ENCODE measurements around the gene TMC3.

GRCh38 chr15:81317642-81318017 is 56.4 kb downstream of the TMC3 start:
- TF ChIP-seq, protein P1, sequence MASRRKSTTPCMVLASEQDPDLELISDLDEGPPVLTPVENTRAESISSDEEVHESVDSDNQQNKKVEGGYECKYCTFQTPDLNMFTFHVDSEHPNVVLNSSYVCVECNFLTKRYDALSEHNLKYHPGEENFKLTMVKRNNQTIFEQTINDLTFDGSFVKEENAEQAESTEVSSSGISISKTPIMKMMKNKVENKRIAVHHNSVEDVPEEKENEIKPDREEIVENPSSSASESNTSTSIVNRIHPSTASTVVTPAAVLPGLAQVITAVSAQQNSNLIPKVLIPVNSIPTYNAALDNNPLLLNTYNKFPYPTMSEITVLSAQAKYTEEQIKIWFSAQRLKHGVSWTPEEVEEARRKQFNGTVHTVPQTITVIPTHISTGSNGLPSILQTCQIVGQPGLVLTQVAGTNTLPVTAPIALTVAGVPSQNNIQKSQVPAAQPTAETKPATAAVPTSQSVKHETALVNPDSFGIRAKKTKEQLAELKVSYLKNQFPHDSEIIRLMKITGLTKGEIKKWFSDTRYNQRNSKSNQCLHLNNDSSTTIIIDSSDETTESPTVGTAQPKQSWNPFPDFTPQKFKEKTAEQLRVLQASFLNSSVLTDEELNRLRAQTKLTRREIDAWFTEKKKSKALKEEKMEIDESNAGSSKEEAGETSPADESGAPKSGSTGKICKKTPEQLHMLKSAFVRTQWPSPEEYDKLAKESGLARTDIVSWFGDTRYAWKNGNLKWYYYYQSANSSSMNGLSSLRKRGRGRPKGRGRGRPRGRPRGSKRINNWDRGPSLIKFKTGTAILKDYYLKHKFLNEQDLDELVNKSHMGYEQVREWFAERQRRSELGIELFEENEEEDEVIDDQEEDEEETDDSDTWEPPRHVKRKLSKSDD (conservative IDR thresholded peaks at IDR 0.05; ENCODE audit: low read length): no peak
- TF ChIP-seq NFYB (IDR thresholded peaks at IDR 0.05; ENCODE audit: extremely low read depth, insufficient read length) (no peak), TEAD1 (CRISPR knock-in tag; IDR thresholded peaks at IDR 0.05) (no peak), NCOA6 (IDR thresholded peaks at IDR 0.05) (no peak), ETS2 (tag; IDR thresholded peaks at IDR 0.05; ENCODE audit: borderline replicate concordance, poor library complexity, severe bottlenecking) (no peak), CHD2 (IDR thresholded peaks at IDR 0.05; ENCODE audit: low read depth, low read length) (no peak), CREB1 (IDR thresholded peaks at IDR 0.05) (no peak), CREB1 (CRISPR knock-in tag; IDR thresholded peaks at IDR 0.05) (no peak), KLF16 (IDR thresholded peaks at IDR 0.05) (no peak), FIP1L1 (IDR thresholded peaks at IDR 0.05; ENCODE audit: low read depth, low read length, poor library complexity, severe bottlenecking) (no peak), EZH2 (IDR thresholded peaks at IDR 0.05; ENCODE audit: borderline replicate concordance, low read depth, low read length) (no peak), POLR2A (conservative IDR thresholded peaks at IDR 0.05) (no peak)
- TF ChIP-seq, protein P2, sequence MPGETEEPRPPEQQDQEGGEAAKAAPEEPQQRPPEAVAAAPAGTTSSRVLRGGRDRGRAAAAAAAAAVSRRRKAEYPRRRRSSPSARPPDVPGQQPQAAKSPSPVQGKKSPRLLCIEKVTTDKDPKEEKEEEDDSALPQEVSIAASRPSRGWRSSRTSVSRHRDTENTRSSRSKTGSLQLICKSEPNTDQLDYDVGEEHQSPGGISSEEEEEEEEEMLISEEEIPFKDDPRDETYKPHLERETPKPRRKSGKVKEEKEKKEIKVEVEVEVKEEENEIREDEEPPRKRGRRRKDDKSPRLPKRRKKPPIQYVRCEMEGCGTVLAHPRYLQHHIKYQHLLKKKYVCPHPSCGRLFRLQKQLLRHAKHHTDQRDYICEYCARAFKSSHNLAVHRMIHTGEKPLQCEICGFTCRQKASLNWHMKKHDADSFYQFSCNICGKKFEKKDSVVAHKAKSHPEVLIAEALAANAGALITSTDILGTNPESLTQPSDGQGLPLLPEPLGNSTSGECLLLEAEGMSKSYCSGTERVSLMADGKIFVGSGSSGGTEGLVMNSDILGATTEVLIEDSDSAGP (CRISPR knock-in tag; IDR thresholded peaks at IDR 0.05): no peak
